ENCODE measurements around the gene ZBTB24. TPM values are rescaled to one million over a fixed set of nuclear protein-coding genes. Genes with fewer than 3 reads are reported as not detected.

ZBTB24 gene
- total and polyA plus RNA-seq, 2 donors (not counting 3 experiments of a cell fraction or from before 2014, with no cell fraction given) = 1.9 to 6.2 TPM

DNA sequence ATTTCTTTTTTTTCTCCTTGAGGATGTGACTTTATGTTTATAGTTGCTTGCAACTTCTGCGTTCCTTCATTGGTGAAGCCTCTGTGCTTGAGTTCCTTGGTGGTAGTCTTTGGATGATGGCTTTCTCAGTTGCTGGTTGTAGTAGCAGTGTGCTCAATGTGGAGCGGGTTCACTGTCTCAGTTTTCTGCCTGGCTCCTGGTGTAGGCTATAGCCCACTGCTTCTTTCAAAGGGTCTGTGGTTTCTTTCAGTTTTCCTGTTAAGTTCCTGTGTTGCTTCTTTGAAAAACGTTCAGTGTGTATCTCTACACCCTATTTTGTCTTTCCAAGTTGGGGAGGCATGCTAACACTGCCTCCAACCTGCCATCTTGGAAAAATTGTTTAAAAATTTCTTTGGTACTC is 33.9 kb upstream of the ZBTB24 start:
- Histone ChIP-seq H3K79me2 (ENCODE audit: control insufficient read depth, insufficient read depth, low read length) (no peaks in the 10 kb centered on the region), H2AFZ (ENCODE audit: low read depth, low read length) (no peak overlapping the region), H4K20me1 (replicated peaks; ENCODE audit: control insufficient read depth, extremely low read depth, insufficient read depth, low read length) (no peaks in the 10 kb centered on the region), H3K36me3 (ENCODE audit: control insufficient read depth in 2 of 2, extremely low read depth in 1 of 2, insufficient read depth in 2 of 2, low read length in 2 of 2) (no peaks in the 10 kb centered on the region), H3K4me3 (replicated peaks in 1 of 3; ENCODE audit: insufficient read depth in 1 of 3, low read depth in 1 of 3, low read length in 3 of 3) (no peak overlapping the region), H3K9ac (replicated peaks; ENCODE audit: extremely low read depth, insufficient read depth, low read length) (no peak overlapping the region), H3K27me3 (ENCODE audit: control insufficient read depth in 2 of 2, insufficient read depth in 2 of 2, low read length in 2 of 2) (no peaks in the 10 kb centered on the region), H3K9me3 (replicated peaks; ENCODE audit: control insufficient read depth, insufficient read depth, low read length) (no peaks in the 10 kb centered on the region), H3K9me1 (replicated peaks; ENCODE audit: control insufficient read depth, extremely low read depth, insufficient read depth, low read length) (no peaks in the 10 kb centered on the region), H3K27ac (ENCODE audit: insufficient read depth, low read depth, low read length) (no peak overlapping the region), H3K4me1 (ENCODE audit: control insufficient read depth, extremely low read depth, insufficient read depth, low read length) (no peaks in the 10 kb centered on the region), H3K4me2 (ENCODE audit: insufficient read depth, low read length) (no peak overlapping the region)
- intact Hi-C loops (cut with micrococcal nuclease) (no loop called here), dilution Hi-C loops (cut with MboI; ENCODE audit: extremely low pct_ligation_motif_present, low sequenced_read_pairs) (no loop called here)
- TF ChIP-seq MAX (IDR thresholded peaks at IDR 0.05; ENCODE audit: insufficient read depth, insufficient read length) (no peak), MYC (IDR thresholded peaks at IDR 0.05; ENCODE audit: low read depth, low read length) (no peak), JUN (IDR thresholded peaks at IDR 0.05; ENCODE audit: borderline replicate concordance, insufficient read depth, insufficient read length, low read depth) (no peak), GATA2 (IDR thresholded peaks at IDR 0.05; ENCODE audit: insufficient read depth, insufficient read length, low read depth, low read length) (no peak), POLR2A (IDR thresholded peaks at IDR 0.05; ENCODE audit: low read depth, low read length) (no peak), CTCF (IDR thresholded peaks at IDR 0.05; ENCODE audit: extremely low read depth in 1 of 2, insufficient read depth in 1 of 2, low read depth in 1 of 2, low read length in 2 of 2) (no peak), FOS (IDR thresholded peaks at IDR 0.05; ENCODE audit: borderline replicate concordance, insufficient read depth, low read length) (no peak), EZH2 (IDR thresholded peaks at IDR 0.05; ENCODE audit: borderline replicate concordance, low read depth, low read length, severe bottlenecking) (no peak), POLR2AphosphoS5 (IDR thresholded peaks at IDR 0.05; ENCODE audit: insufficient read depth, low read depth, low read length) (no peak)
- no TSS peak for BruUV-seq (replicated peaks)
- FAIRE-seq (no peak), DNase-seq (ENCODE audit: low read depth, low spot score) (no peak)
- CTCF ChIA-PET = no interaction called here
- POLR2A ChIA-PET = no interaction called here

Measured in endothelial cell of umbilical vein (primary cell).